ENCODE measurements around the gene DRC3. TPM values are rescaled to one million over a fixed set of nuclear protein-coding genes. Genes with fewer than 3 reads are reported as not detected.

DRC3 gene
- total RNA-seq, 2 donors from 2014 or later: 0.47 TPM; not detected in 1

DNA sequence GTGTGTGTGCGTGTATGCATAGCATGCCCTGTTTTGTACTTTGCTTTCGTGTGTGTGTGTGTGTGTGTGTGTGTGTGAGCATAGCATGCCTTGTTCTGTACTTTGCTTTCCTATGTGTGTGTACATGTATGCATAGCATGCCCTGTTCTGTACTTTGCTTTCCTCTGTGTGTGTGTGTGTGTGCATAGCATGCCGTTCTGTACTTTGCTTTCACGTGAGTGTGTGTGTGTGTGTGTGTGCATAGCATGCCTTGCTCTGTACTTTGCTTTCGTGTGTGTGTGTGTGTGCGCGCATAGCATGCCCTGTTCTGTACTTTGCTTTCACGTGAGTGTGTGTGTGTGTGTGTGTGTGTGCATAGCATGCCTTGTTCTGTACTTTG is 27.4 kb downstream of the DRC3 start:
- Mint-ChIP-seq H3K36me3 (no peaks in the 10 kb centered on the region), H3K27ac (no peak overlapping the region), H3K4me3 (no peak overlapping the region), H3K4me1 (ENCODE audit: low read depth in 2 of 2) (no peaks in the 10 kb centered on the region), H3K9me3 (no peaks in the 10 kb centered on the region), H3K27me3 (no peaks in the 10 kb centered on the region)
- DNase-seq (ENCODE audit: low spot score): no peak
- ATAC-seq: no peak

DNA sequence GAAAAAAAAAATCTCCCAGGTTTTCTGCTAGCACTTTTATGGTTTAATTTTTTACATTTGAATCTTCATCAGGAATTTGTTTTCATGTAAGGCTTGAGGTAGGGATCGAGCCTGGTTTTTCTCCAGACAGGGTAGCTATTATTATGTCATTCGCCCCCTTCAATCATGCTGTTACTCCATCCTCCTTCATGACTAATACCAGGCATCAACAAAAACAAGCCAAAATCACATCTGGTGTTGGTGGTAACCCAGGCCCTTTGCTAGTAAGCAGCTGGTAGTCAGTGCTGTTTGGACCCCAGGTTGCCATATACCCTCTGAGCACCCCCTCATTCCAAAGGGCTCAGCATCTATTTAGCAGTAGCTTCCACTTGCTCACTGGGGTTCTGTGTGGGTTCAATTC is 29.5 kb downstream of the DRC3 start:
- ATAC-seq (no peak), DNase-seq (ENCODE audit: low spot score) (no peak)
- Mint-ChIP-seq H3K9me3 (no peaks in the 10 kb centered on the region), H3K4me1 (ENCODE audit: low read depth in 2 of 2) (peaks cover 0 to 3% of the 10 kb centered on the region in 2 donors), H3K27ac (no peak overlapping the region), H3K27me3 (no peaks in the 10 kb centered on the region), H3K4me3 (no peak overlapping the region), H3K36me3 (no peaks in the 10 kb centered on the region)

DNA sequence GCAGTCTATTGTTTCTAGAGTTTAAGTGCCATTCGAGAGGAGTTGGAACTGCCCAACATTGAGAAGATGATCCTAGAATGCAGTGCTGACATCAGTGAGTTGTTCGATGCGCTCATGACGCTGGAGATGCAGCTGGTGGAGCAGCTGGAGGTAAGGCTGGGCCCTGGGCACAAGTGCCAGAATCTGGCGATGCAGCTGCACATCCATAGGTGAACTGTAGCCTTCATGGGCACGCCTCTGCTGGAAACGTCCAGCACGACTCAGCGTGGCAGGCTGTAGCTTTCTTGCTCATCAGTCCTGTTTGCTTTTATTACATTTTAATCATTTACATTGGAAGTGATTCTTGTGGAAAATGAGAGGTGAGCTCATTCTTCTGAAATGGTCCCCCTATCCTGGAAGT is 31.7 kb downstream of the DRC3 start:
- ATAC-seq: no peak
- H3K27ac Mint-ChIP-seq: no peak overlapping the region
- peaks cover 0 to 3% of the 10 kb centered on the region in 2 donors for H3K4me1 Mint-ChIP-seq (ENCODE audit: low read depth in 2 of 2)

DNA sequence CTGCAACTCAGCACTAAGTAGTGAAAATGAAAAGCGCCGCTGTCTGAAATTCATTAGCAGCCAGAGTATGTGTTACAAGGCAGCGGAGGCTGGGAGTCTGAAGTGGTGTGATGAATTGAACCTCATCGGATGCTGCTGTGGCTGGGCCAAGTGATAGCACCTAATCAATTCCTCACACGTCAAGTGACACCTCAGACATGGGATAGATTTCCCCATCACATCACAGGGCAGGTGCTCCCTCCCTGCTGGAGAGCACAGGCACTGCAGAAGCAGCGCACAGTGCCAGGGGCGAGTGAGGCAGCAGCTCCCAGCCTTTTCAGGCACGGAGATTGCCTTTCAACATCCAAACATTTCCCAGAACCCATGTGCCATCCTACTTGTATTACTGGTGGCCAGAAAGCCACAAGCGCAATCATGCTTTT is 32.2 kb downstream of the DRC3 start:
- Mint-ChIP-seq H3K4me3 (no peak overlapping the region), H3K9me3 (no peaks in the 10 kb centered on the region), H3K36me3 (peaks cover 4% of the 10 kb centered on the region), H3K27me3 (no peaks in the 10 kb centered on the region), H3K4me1 (ENCODE audit: low read depth in 2 of 2) (peaks cover 0 to 3% of the 10 kb centered on the region in 2 donors), H3K27ac (no peak overlapping the region)
- ATAC-seq: no peak
- no peak for DNase-seq (ENCODE audit: low spot score)

More for the DNA sequence above, 31.7 kb downstream of the DRC3 start:
- Mint-ChIP-seq H3K9me3 (no peaks in the 10 kb centered on the region), H3K4me3 (no peak overlapping the region), H3K36me3 (peaks cover 4% of the 10 kb centered on the region), H3K27me3 (no peaks in the 10 kb centered on the region)
- no peak for DNase-seq (ENCODE audit: low spot score)

DNA sequence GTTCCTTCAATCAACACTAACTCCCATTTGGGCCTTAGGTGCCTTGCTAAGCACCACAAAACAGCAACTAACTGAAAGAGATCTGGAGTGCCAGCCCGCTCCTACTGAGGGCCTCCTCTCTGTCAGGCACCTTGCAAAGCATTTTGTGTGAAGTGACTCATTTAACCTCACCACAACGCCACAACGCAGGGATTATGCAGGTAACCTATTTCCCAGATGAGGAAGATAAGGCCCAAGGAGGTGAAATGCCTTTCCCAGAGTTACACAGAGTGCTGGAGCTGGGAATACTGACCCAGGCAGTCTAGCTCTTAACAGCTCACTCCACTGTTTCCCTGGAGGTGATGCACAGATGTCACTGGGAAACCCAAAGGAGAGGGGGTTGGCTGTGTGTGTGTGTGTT is 32.8 kb downstream of the DRC3 start:
- no peak overlapping the region for H3K4me3 Mint-ChIP-seq
- no peak for ATAC-seq
- peaks cover 0 to 3% of the 10 kb centered on the region in 2 donors for H3K4me1 Mint-ChIP-seq (ENCODE audit: low read depth in 2 of 2)
- H3K27ac Mint-ChIP-seq: no peak overlapping the region
- peaks cover 4% of the 10 kb centered on the region for H3K36me3 Mint-ChIP-seq
- no peak for DNase-seq (ENCODE audit: low spot score)
- no peaks in the 10 kb centered on the region for H3K27me3 Mint-ChIP-seq
- H3K9me3 Mint-ChIP-seq: no peaks in the 10 kb centered on the region

DNA sequence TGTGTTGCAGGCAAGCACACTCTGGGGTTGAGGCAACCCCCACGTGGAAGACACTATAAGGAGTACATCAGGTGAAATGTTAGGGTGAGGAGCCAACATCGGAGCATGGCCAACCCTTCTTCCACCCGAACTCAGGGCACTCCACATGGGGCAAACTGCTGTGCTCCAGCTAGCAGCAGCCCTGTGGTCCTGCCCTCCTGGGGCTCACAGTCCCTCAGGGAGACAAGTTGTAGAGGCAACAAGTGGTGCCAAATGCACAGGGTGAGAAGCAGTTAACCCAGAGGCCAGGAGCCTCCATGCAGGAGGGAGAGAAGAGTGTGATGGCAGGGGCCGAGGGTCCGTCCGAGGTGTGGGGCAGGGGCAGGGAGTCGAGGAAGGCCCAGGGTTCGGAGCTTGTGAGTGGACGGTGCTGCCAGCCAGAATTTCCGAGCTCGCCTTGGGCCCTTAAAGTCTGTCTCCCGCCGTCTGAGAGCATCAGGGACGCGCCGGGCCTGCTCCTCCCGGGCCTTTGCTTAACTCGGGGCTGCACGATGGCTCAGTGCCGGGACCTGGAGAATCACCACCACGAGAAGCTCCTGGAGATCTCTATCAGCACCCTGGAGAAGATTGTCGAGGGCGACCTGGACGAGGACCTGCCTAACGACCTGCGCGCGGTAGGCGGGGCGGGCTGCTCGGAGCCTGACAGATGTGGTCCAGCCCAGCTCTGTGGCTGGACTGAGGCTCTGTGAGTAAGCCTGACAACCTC is 34.0 kb downstream of the DRC3 start:
- Mint-ChIP-seq H3K4me1 (ENCODE audit: low read depth in 2 of 2) (peaks cover 0 to 3% of the 10 kb centered on the region in 2 donors), H3K9me3 (no peaks in the 10 kb centered on the region), H3K27ac (no peak overlapping the region), H3K36me3 (peaks cover 4% of the 10 kb centered on the region), H3K4me3 (no peak overlapping the region), H3K27me3 (no peaks in the 10 kb centered on the region)
- no peak for ATAC-seq
- DNase-seq (ENCODE audit: low spot score): no peak

DNA sequence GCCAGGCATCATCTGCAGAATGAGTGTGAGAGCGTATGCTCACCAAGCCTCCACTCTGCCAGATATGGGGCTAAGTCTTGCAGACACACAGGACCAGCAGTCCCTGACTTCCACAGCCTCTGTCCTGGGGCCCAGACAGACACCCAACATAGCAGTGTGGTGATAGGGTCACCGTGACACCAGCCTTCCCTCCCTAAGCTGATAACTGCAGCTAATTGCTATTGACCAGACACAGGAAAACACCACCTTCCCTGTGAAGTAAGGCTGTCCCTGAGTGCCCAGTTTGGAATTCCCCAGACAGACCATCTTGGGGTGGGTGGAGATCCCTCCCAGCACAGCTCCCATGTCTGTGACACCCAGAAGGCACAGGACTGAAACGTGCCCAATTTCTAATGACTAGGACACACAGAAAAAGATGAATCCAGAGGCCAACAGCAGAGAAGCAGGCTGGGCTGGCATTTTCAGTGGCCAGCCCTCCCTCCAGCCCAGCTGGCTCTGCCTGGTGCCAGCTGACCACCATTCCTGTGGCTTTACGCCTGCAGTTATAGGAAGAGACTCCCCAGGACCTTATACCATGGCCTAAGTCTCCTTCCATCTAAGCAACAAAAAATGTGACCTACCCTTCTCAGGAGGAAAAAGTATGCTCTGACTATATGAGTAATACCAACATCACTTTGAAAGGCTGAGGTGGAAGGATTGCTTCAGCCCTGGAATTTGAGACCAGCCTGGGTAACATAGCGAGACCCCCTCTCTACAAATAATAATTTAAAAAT is 36.0 kb downstream of the DRC3 start:
- H3K4me3 Mint-ChIP-seq: no peak overlapping the region
- DNase-seq (ENCODE audit: low spot score) (no peak), ATAC-seq (no peak)
- peaks cover 4% of the 10 kb centered on the region for H3K36me3 Mint-ChIP-seq
- H3K9me3 Mint-ChIP-seq: no peaks in the 10 kb centered on the region
- H3K4me1 Mint-ChIP-seq (ENCODE audit: low read depth in 2 of 2): peaks cover 0 to 3% of the 10 kb centered on the region in 2 donors
- no peak overlapping the region for H3K27ac Mint-ChIP-seq
- H3K27me3 Mint-ChIP-seq: no peaks in the 10 kb centered on the region

DNA sequence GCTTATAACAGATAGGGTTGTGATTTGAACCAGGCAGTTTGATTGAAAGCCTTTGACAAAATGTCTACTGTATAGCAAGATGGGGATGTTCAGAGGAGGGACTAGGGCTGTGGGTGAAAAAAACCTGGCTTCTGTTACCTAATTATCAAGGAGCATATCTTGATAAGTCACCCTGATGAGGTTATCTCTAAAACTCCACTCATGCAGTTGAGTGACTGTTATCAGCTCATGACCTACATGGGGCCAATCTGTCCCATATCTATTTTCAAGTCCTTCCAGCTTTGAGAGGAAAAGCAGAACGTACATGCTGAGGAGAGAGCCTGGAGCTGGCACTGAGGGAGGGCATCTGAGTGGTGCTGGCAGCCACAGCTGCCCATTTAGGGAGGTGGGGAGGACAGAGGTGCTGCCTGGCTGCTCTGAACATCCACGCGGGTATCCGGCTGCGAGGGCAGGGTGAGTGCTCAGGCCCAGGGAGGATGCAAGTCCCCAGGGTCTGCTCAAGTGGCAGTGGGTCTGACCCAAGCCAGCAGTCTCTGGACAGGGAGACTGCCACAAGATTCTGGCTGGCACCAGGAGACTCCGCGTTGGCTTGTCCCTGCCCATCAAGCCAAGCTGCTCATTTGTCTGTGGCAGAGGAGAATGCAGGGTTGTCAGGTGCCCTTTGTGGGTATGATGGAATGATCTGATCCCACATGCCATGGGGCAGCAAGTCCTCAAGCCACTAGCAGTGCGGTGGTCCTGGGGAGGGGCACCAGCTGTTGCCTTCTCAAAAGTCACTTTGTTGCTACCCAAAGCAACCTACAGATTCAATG is 37.2 kb downstream of the DRC3 start:
- H3K36me3 Mint-ChIP-seq: peaks cover 4% of the 10 kb centered on the region
- no peak overlapping the region for H3K4me3 Mint-ChIP-seq
- H3K9me3 Mint-ChIP-seq: no peaks in the 10 kb centered on the region
- no peak for DNase-seq (ENCODE audit: low spot score)
- H3K27me3 Mint-ChIP-seq: no peaks in the 10 kb centered on the region
- no peak for ATAC-seq
- peaks cover 0 to 3% of the 10 kb centered on the region in 2 donors for H3K4me1 Mint-ChIP-seq (ENCODE audit: low read depth in 2 of 2)
- H3K27ac Mint-ChIP-seq: no peak overlapping the region

DNA sequence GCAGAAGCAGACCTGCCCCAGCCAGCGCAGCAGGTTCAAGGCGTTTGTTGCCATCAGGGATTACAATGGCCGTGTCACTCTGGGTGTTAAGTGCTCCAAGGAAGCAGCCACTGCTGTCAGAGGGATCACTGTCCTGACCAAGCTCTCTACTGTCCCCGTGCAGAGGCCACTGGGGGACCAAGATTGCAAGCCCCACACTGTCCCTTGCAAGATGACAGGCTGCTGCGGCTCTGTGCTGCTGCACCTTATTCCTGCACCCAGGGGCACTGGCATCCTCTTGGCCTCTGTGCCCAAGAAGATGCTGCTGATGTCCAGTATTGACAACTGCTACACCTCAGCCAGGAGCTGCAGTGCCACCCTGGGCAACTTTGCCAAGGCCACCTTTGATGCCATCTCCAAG is 38.6 kb downstream of the DRC3 start:
- Mint-ChIP-seq H3K4me3 (no peak overlapping the region), H3K36me3 (peaks cover 4% of the 10 kb centered on the region), H3K9me3 (no peaks in the 10 kb centered on the region), H3K27me3 (no peaks in the 10 kb centered on the region), H3K27ac (no peak overlapping the region), H3K4me1 (ENCODE audit: low read depth in 2 of 2) (peaks cover 0 to 3% of the 10 kb centered on the region in 2 donors)
- no peak for DNase-seq (ENCODE audit: low spot score)
- no peak for ATAC-seq

DNA sequence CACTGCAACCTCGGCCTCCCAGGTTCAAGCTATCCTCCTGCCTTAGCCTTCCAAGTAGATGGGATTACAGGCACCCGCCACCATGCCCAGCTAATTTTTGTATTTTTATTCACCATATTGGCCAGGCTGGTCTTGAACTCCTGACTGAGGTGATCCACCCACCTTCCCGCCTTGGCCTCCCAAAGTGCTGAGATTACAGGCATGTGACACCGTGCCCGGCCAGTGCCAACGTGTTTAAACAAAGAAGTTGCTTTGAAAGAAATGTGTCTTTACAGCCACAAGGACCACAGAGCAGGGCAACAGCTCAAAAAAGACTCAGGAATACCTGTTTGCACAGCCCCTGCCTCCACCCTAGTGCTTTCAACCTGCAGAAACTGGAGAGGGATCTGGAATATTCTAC is 41.3 kb downstream of the DRC3 start:
- no peak for ATAC-seq
- H3K27ac Mint-ChIP-seq: no peak overlapping the region
- no peak for DNase-seq (ENCODE audit: low spot score)
- no peaks in the 10 kb centered on the region for H3K4me1 Mint-ChIP-seq (ENCODE audit: low read depth in 2 of 2)
- no peak overlapping the region for H3K4me3 Mint-ChIP-seq
- no peaks in the 10 kb centered on the region for H3K9me3 Mint-ChIP-seq
- no peaks in the 10 kb centered on the region for H3K27me3 Mint-ChIP-seq
- H3K36me3 Mint-ChIP-seq: no peaks in the 10 kb centered on the region

DNA sequence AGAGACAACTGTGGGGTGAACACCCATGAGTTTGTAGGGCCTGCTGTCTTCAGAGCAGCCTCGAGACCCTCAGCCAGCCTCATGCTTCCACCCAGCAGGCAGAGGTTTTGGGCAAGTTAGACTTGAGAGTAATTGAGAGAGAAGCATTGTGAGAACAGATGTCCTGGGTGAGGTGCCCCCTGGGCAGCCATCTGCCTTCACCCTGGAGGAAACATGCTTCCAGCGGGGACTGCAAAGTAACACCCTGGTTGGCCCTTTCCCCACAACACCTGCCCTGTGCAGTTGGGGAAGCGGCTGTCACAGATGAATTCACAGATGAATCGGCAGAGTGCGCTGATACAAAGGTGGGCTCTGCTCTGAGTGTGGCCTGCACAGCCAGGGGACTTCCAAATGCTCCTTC is 42.9 kb downstream of the DRC3 start:
- Mint-ChIP-seq H3K27me3 (no peaks in the 10 kb centered on the region), H3K4me3 (no peak overlapping the region), H3K36me3 (no peaks in the 10 kb centered on the region), H3K27ac (no peak overlapping the region), H3K9me3 (no peaks in the 10 kb centered on the region), H3K4me1 (ENCODE audit: low read depth in 2 of 2) (no peaks in the 10 kb centered on the region)
- ATAC-seq (no peak), DNase-seq (ENCODE audit: low spot score) (no peak)

DNA sequence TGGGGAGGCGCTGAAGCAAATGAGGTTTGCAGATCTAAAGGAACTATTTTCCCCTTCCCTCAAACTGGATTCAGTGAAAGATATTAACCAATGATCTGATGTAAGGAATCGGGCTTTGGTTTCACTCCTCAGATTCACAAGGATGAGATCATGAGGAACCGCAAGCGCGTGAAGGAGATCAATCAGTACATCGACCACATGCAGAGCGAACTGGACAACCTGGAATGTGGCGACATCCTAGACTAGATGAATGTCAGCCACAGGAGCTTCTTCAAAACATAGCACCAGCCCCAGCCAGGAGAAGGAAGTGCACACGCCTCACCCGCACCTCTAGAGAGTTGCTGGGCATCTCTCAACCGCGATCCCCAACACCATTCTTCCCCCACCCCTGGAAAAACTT is 43.8 kb downstream of the DRC3 start:
- no peak for DNase-seq (ENCODE audit: low spot score)
- ATAC-seq: no peak
- Mint-ChIP-seq H3K4me1 (ENCODE audit: low read depth in 2 of 2) (no peaks in the 10 kb centered on the region), H3K4me3 (no peak overlapping the region), H3K36me3 (no peaks in the 10 kb centered on the region), H3K9me3 (no peaks in the 10 kb centered on the region), H3K27ac (no peak overlapping the region), H3K27me3 (no peaks in the 10 kb centered on the region)

DNA sequence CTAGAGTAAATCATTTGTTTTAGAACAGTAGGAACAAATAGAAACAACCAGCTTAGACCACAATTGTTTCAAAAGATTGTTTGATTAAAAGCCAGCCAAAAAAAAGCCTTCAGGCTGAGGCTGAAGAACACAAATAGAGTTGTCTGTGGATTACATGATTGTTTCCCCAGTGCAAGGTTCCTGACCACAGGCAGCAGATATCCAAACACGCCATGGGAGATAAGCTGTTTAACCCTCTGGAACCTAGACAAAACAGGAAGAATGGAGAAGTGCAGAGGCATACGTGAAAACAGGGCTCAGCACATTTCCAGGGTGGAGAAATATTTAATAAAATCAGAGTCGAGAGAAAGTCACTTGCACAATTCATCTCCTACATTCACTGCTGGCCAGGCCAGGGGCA is 45.3 kb downstream of the DRC3 start:
- H3K9me3 Mint-ChIP-seq: no peaks in the 10 kb centered on the region
- no peak for ATAC-seq
- H3K36me3 Mint-ChIP-seq: no peaks in the 10 kb centered on the region

DNA sequence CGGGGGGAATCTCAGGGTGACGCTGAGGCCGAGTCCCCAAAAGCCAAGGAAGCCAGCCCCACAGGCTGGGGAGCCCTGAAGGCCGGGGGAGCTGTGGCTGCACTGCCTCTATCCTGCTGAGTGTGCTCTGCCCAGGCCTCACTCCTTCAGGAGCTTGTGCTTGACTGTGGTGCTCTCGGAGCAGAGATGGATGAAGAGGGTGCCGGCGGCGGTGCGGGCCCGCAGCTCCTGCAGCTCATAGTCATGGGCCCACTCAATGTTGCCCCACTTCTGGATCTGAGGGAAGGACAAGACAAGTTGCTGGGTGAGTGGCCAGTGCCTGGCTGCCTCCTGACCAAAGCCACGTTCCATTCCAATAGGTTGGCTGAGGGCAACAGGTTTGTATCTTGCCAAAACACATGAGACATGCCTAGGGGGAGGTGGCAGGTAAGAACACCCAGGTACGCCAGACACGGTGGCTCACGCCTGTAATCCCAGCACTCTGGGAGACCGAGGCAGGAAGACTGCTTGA is 45.8 kb downstream of the DRC3 start:
- H3K4me1 Mint-ChIP-seq (ENCODE audit: low read depth in 2 of 2): no peaks in the 10 kb centered on the region
- H3K27ac Mint-ChIP-seq: no peak overlapping the region
- H3K27me3 Mint-ChIP-seq: no peaks in the 10 kb centered on the region
- ATAC-seq: peak in 1 of 2 donors; percentile 22
- H3K9me3 Mint-ChIP-seq: no peaks in the 10 kb centered on the region
- H3K4me3 Mint-ChIP-seq: no peak overlapping the region
- no peaks in the 10 kb centered on the region for H3K36me3 Mint-ChIP-seq
- DNase-seq (ENCODE audit: low spot score): no peak

More for the DNA sequence above, 45.3 kb downstream of the DRC3 start:
- no peaks in the 10 kb centered on the region for H3K27me3 Mint-ChIP-seq
- H3K27ac Mint-ChIP-seq: no peak overlapping the region
- H3K4me1 Mint-ChIP-seq (ENCODE audit: low read depth in 2 of 2): no peaks in the 10 kb centered on the region
- H3K4me3 Mint-ChIP-seq: no peak overlapping the region
- DNase-seq (ENCODE audit: low spot score): no peak
